H1 (cell line): ENCODE measurements around the gene PLA2R1. TPM values are rescaled to one million over a fixed set of nuclear protein-coding genes. Genes with fewer than 3 reads are reported as not detected.

Source experiments
- CTCF ChIA-PET: fragments of 300-600 bp; sonication (Branson Sonifier 250); formaldehyde crosslinking; loops from one replicate; lab custom pipeline; 2021; ENCODE audit not compliant: partially characterized antibody; lab: Charles Lee
- POLR2A ChIA-PET: fragments of 300-600 bp; sonication (Branson Sonifier 250); formaldehyde crosslinking; loops from one replicate; lab custom pipeline; 2021; ENCODE audit warnings: inconsistent platforms; ENCODE audit not compliant: partially characterized antibody; lab: Charles Lee
- DNase-seq, 2 experiments: peaks; one replicate each; pipeline versions ENCODE4 v3.0.0 to v3.0.0-alpha.2; 2010 to 2022; ENCODE audit warnings: low spot score in 2 of 2, low read depth in 1 of 2, mixed read lengths in 1 of 2
- FAIRE-seq: peaks from 2 replicates; lab custom pipeline; 2011; peaks lifted over from hg19 to GRCh38; lab: Jason Lieb, UNC
- H2AFZ ChIP-seq: 2 replicates; pipeline ENCODE4 v1.8.1; 2012; ENCODE audit warnings: low read length, inconsistent platforms
- H2AK5ac ChIP-seq: 2 replicates; pipeline ENCODE4 v1.6.1; 2013; ENCODE audit warnings: low read depth, low read length
- H2BK120ac ChIP-seq: replicated peaks from 2 replicates; pipeline ENCODE3; 2013; ENCODE audit warnings: low read depth, low read length, inconsistent platforms
- H2BK12ac ChIP-seq: 2 replicates; pipeline ENCODE4 v1.6.1; 2013; ENCODE audit warnings: low read depth, low read length
- H2BK15ac ChIP-seq: 2 replicates; pipeline ENCODE4 v1.6.1; 2013; ENCODE audit warnings: low read length
- H2BK20ac ChIP-seq: 2 replicates; pipeline ENCODE4 v1.6.1; 2013; ENCODE audit warnings: low read length
- H2BK5ac ChIP-seq: 2 replicates; pipeline ENCODE4 v1.6.1; 2013; ENCODE audit warnings: low read depth, low read length
- H3K14ac ChIP-seq: 2 replicates; pipeline ENCODE4 v1.6.1; 2013; ENCODE audit warnings: inconsistent platforms; ENCODE audit not compliant: insufficient read length
- H3K18ac ChIP-seq: 2 replicates; pipeline ENCODE4 v1.6.1; 2013; ENCODE audit warnings: low read length; ENCODE audit errors: extremely low read depth
- H3K23ac ChIP-seq: 2 replicates; pipeline ENCODE4 v1.6.1; 2013; ENCODE audit warnings: inconsistent platforms; ENCODE audit not compliant: insufficient read length
- H3K23me2 ChIP-seq: 2 replicates; pipeline ENCODE4 v1.6.1; 2013; ENCODE audit warnings: low read depth, low read length
- H3K27ac ChIP-seq: 2 replicates; pipeline ENCODE4 v1.6.1; 2011; ENCODE audit warnings: low read depth, low read length, inconsistent platforms
- H3K27me3 ChIP-seq, 4 experiments: replicated peaks in 1 of 4; 1 replicate in 1 of 4; 2 replicates in 3 of 4; pipeline versions ENCODE4 v1.6.1 to v1.8.1; 2011 to 2013; ENCODE audit warnings: low read length in 3 of 4, mild to moderate bottlenecking in 3 of 4, inconsistent platforms in 2 of 4, mixed read lengths in 2 of 4, moderate library complexity in 1 of 4; ENCODE audit not compliant: control insufficient read depth in 3 of 4, insufficient read depth in 3 of 4; ENCODE audit errors: extremely low read depth in 1 of 4
- H3K36me3 ChIP-seq, 4 experiments: 2 replicates each; pipeline versions ENCODE4 v1.6.1 to v1.8.1; 2011 to 2013; ENCODE audit warnings: mild to moderate bottlenecking in 4 of 4, low read length in 3 of 4, moderate library complexity in 2 of 4, control low read depth in 1 of 4, inconsistent platforms in 1 of 4; ENCODE audit not compliant: insufficient read depth in 4 of 4, control insufficient read depth in 2 of 4
- H3K4ac ChIP-seq: replicated peaks from 2 replicates; pipeline ENCODE3; 2013; ENCODE audit warnings: low read length, low read depth, mixed read lengths, inconsistent platforms; ENCODE audit not compliant: insufficient read length
- H3K4me1 ChIP-seq, 4 experiments: replicated peaks in 1 of 4; 1 replicate in 1 of 4; 2 replicates in 3 of 4; pipeline versions ENCODE4 v1.6.1 to v1.8.1; 2011 to 2013; ENCODE audit warnings: low read length in 3 of 4, inconsistent platforms in 2 of 4, mixed read lengths in 1 of 4; ENCODE audit not compliant: insufficient read depth in 4 of 4, control insufficient read depth in 3 of 4
- H3K4me2 ChIP-seq, 2 experiments: 2 replicates each; pipeline versions ENCODE4 v1.6.1 to v1.8.1; 2011 to 2013; ENCODE audit warnings: low read depth in 2 of 2, low read length in 2 of 2, control low read depth in 1 of 2, inconsistent platforms in 1 of 2, mild to moderate bottlenecking in 1 of 2; ENCODE audit not compliant: insufficient read depth in 1 of 2
- H3K4me3 ChIP-seq, 4 experiments: fragments of 200-600, 300-600 bp in 1 of 4; sonication (generic), shearing (Covaris generic), sonication (Bioruptor Twin) in 1 of 4; 2 replicates each; pipeline versions ENCODE4 v1.5.1 to v1.8.1; 2011 to 2016; ENCODE audit warnings: low read length in 4 of 4, low read depth in 3 of 4, control low read depth in 2 of 4, inconsistent platforms in 2 of 4, mild to moderate bottlenecking in 2 of 4, mixed read lengths in 1 of 4, moderate library complexity in 1 of 4; ENCODE audit not compliant: insufficient read depth in 2 of 4; ENCODE audit errors: extremely low read depth in 1 of 4
- H3K56ac ChIP-seq: replicated peaks from 2 replicates; pipeline ENCODE3; 2013; ENCODE audit warnings: low read depth, mild to moderate bottlenecking, mixed read lengths, low read length, inconsistent platforms; ENCODE audit not compliant: insufficient read length
- H3K79me1 ChIP-seq: 2 replicates; pipeline ENCODE4 v1.6.1; 2013; ENCODE audit warnings: low read depth, low read length, control low read depth
- H3K79me2 ChIP-seq, 2 experiments: 2 replicates each; pipeline versions ENCODE4 v1.6.1 to v1.8.1; 2012 to 2013; ENCODE audit warnings: low read length in 2 of 2, mild to moderate bottlenecking in 2 of 2, inconsistent platforms in 1 of 2; ENCODE audit not compliant: insufficient read depth in 2 of 2, control insufficient read depth in 1 of 2
- H3K9ac ChIP-seq, 4 experiments: replicated peaks in 1 of 4; 1 replicate in 1 of 4; 2 replicates in 3 of 4; pipeline versions ENCODE4 v1.6.1 to v1.8.1; 2011 to 2013; ENCODE audit warnings: low read depth in 3 of 4, low read length in 3 of 4, control low read depth in 2 of 4, mild to moderate bottlenecking in 2 of 4, moderate library complexity in 2 of 4, inconsistent platforms in 1 of 4; ENCODE audit errors: extremely low read depth in 1 of 4
- H3K9me3 ChIP-seq, 2 experiments: 2 replicates each; pipeline versions ENCODE4 v1.6.1 to v1.8.1; 2012 to 2013; ENCODE audit warnings: mild to moderate bottlenecking in 2 of 2, moderate library complexity in 2 of 2, control low read depth in 1 of 2, inconsistent platforms in 1 of 2, low read depth in 1 of 2, low read length in 1 of 2, mixed read lengths in 1 of 2; ENCODE audit not compliant: insufficient read depth in 2 of 2
- H4K20me1 ChIP-seq, 2 experiments: replicated peaks in 1 of 2; 2 replicates each; pipeline versions ENCODE3 to v1.8.1; 2011 to 2013; ENCODE audit warnings: inconsistent platforms in 2 of 2, low read length in 2 of 2, mild to moderate bottlenecking in 1 of 2; ENCODE audit not compliant: insufficient read depth in 2 of 2, control insufficient read depth in 1 of 2
- H4K5ac ChIP-seq: 2 replicates; pipeline ENCODE4 v1.6.1; 2013; ENCODE audit warnings: low read length, low read depth, mixed read lengths, inconsistent platforms; ENCODE audit not compliant: insufficient read length
- H4K8ac ChIP-seq: 2 replicates; pipeline ENCODE4 v1.8.0; 2013; ENCODE audit warnings: mild to moderate bottlenecking, moderate library complexity, low read length, inconsistent platforms; ENCODE audit not compliant: insufficient read depth; ENCODE audit errors: extremely low read depth
- H4K91ac ChIP-seq: replicated peaks from 2 replicates; pipeline ENCODE3; 2013; ENCODE audit warnings: low read length, mixed read lengths, inconsistent platforms; ENCODE audit not compliant: insufficient read length
- ATF3 ChIP-seq: IDR thresholded peaks from 2 replicates; pipeline ENCODE4 v1.6.1; 2011; ENCODE audit warnings: low read depth, mild to moderate bottlenecking, low read length; ENCODE audit not compliant: insufficient read depth
- SIN3A ChIP-seq, 2 experiments: IDR thresholded peaks in 1 of 2; conservative IDR thresholded peaks in 1 of 2; 2 replicates each; pipeline ENCODE4 v1.6.1; 2011 to 2012; ENCODE audit warnings: low read length in 2 of 2, improper control_type of control experiment in 1 of 2, low read depth in 1 of 2, mild to moderate bottlenecking in 1 of 2
- ZNF274 ChIP-seq: IDR thresholded peaks from 2 replicates; pipeline ENCODE4 v1.7.0; 2012; ENCODE audit warnings: low read length, borderline replicate concordance; ENCODE audit errors: extremely low read depth
- WGBS, 2 experiments: shearing (Covaris generic) in 1 of 2; methylation state at CpG; one replicate each; pipeline versions ENCODE4 v1.1.6 to v1.1.7; 2013 to 2015; ENCODE audit warnings: low lambda C conversion rate in 2 of 2, mixed read lengths in 2 of 2, inconsistent platforms in 1 of 2, low coverage in 1 of 2, missing lambda C conversion rate in 1 of 2; ENCODE audit not compliant: insufficient replicate concordance in 2 of 2, insufficient coverage in 1 of 2, insufficient read length in 1 of 2; ENCODE audit errors: extremely low coverage in 1 of 2, missing lambda C conversion rate in 1 of 2; 5-methylcytosine and 5-hydroxymethylcytosine counted together
- polyA plus RNA-seq, 7 experiments: library from polyadenylated mRNA; depleted of rRNA in 3 of 7; stranded (reverse) in 5 of 7; unstranded in 2 of 7; fragments of >200 nt in 5 of 7; fragments of 200-250 nt in 2 of 7; gene quantifications; 1 replicate in 5 of 7; 2 replicates in 1 of 7; 4 replicates in 1 of 7; pipeline versions ENCODE4 v1.2.1 to v1.2.3, GENCODE V29; 2011 to 2013; ENCODE audit warnings: missing spikeins in 2 of 7, mixed read lengths in 2 of 7
- total RNA-seq: library from RNA; stranded (reverse); fragmentation: NEBNext Ultra II Directional; extraction: Animal tissue kit (Norgen Biotek cat#: 25700); gene quantifications from 2 replicates; pipeline ENCODE4 v1.2.1, GENCODE V29; 2021

Gene PLA2R1
- total and polyA plus RNA-seq, 2 of the 8 experiments (the other 6 are each of a cell fraction or from before 2014, with no cell fraction given), result 0.65 to 1.5 TPM

- H3K9me3 ChIP-seq, result peaks cover 5 to 22% of the 10 kb centered on the region in 2 experiments; a peak in 2 of 4 replicates
- WGBS, 2 experiments, result 87% methylated on average over 5 of the region's 5 CpGs; no CpG with 5 or more reads in 1 of the 2 experiments
- no peak overlapping the region for H2BK120ac ChIP-seq
- POLR2A ChIA-PET, result no interaction called here
- H2BK5ac ChIP-seq, result no peak overlapping the region
- H4K20me1 ChIP-seq, result no peaks in the 10 kb centered on the region
- H3K4me1 ChIP-seq, result no peaks in the 10 kb centered on the region
- no peak overlapping the region for H3K56ac ChIP-seq
- DNase-seq (no peak), FAIRE-seq (no peak)
- H3K23me2 ChIP-seq, result no peaks in the 10 kb centered on the region
- H3K23ac ChIP-seq, result no peak overlapping the region
- no peak overlapping the region for H4K5ac ChIP-seq
- no peaks in the 10 kb centered on the region for H3K79me2 ChIP-seq
- no peak overlapping the region for H4K91ac ChIP-seq
- no peaks in the 10 kb centered on the region for H3K36me3 ChIP-seq
- no peak overlapping the region for H3K4me3 ChIP-seq
- CTCF ChIA-PET, result interaction anchor here (1.0 to 2.8 kb wide), 3 partner anchors 11 to 34 kb away, joined by 3 to 15 read pairs (median 5); no protein-coding TSS in a partner anchor
- H3K27ac ChIP-seq, result no peak overlapping the region
- H3K14ac ChIP-seq, result no peak overlapping the region
- no peak overlapping the region for H3K4ac ChIP-seq
- H3K18ac ChIP-seq, result no peak overlapping the region
- no peak overlapping the region for H2BK12ac ChIP-seq
- H2AK5ac ChIP-seq, result no peak overlapping the region
- no peaks in the 10 kb centered on the region for H3K79me1 ChIP-seq
- H2AFZ ChIP-seq, result no peak overlapping the region
- no peak overlapping the region for H2BK15ac ChIP-seq
- no peak overlapping the region for H2BK20ac ChIP-seq
- H3K27me3 ChIP-seq, result no peaks in the 10 kb centered on the region
- H3K9ac ChIP-seq, result no peak overlapping the region
- H4K8ac ChIP-seq, result no peak overlapping the region
- no peak for TF ChIP-seq ZNF274
- no peak for TF ChIP-seq SIN3A (conservative IDR thresholded peaks at IDR 0.05 in 1 of 2, IDR thresholded peaks at IDR 0.05 in 1 of 2; ENCODE audit: low read depth in 1 of 2, low read length in 2 of 2)
- no peak for TF ChIP-seq ATF3
- TF ChIP-seq, all 59 proteins: peak for 0
- H3K4me2 ChIP-seq, result no peak overlapping the region
Measured at GRCh38 chr2:160075171-160075570, 12.8 kb upstream of the PLA2R1 start.
